Keratinocyte (primary cell): ENCODE measurements around the gene HBB.
"Not testable (repeated sequence)": the region's sequence is repeated elsewhere in the genome, so short reads cannot be mapped to it uniquely, and the experiment has no call there.

Experiments
- CTCF ChIP-seq, 3 experiments: IDR thresholded peaks in 1 of 3; conservative IDR thresholded peaks in 1 of 3; optimal IDR thresholded peaks in 1 of 3; 2 replicates in 2 of 3; 3 replicates in 1 of 3; pipeline versions ENCODE3 to v1.5.1; 2011; ENCODE audit warnings: low read length in 3 of 3, mild to moderate bottlenecking in 3 of 3, moderate library complexity in 2 of 3, control low read depth in 1 of 3, inconsistent platforms in 1 of 3; ENCODE audit not compliant: insufficient read depth in 2 of 3; ENCODE audit errors: extremely low read depth in 1 of 3
- EZH2 ChIP-seq: IDR thresholded peaks from one replicate; pipeline ENCODE4 v1.6.1; 2012; ENCODE audit warnings: inconsistent platforms, mild to moderate bottlenecking, low read length, moderate library complexity

GRCh38 chr11:5253440-5253839 is 26.6 kb upstream of the HBB start:
- not testable (repeated sequence) for TF ChIP-seq CTCF (optimal IDR thresholded peaks at IDR 0.05 in 1 of 3, IDR thresholded peaks at IDR 0.05 in 1 of 3, conservative IDR thresholded peaks at IDR 0.05 in 1 of 3; ENCODE audit: extremely low read depth in 1 of 3, insufficient read depth in 2 of 3, low read length in 3 of 3); EZH2
